Brain microvascular endothelial cell (primary cell): ENCODE measurements around the gene EXOC4.

Experiments used
- DNase-seq: peaks from one replicate; pipeline ENCODE4 v3.0.0-alpha.2; 2020
- H3K27ac ChIP-seq: fragments of 250-450 bp; sonication (Bioruptor Pico); 2 replicates; pipeline ENCODE4 v1.5.1; 2020; ENCODE audit warnings: mild to moderate bottlenecking, moderate library complexity
- H3K27me3 ChIP-seq: fragments of 250-450 bp; sonication (Bioruptor Pico); replicated peaks from 2 replicates; pipeline ENCODE4 v1.5.1; 2020; ENCODE audit warnings: mild to moderate bottlenecking
- H3K36me3 ChIP-seq: fragments of 250-450 bp; sonication (Bioruptor Pico); replicated peaks from 2 replicates; pipeline ENCODE4 v1.5.1; 2020; ENCODE audit warnings: mild to moderate bottlenecking
- H3K4me3 ChIP-seq: 2 replicates; pipeline ENCODE4 v1.5.1; 2011; ENCODE audit warnings: low read depth, mild to moderate bottlenecking, control low read depth, low read length, moderate library complexity
- in situ Hi-C: cut with HindIII; loops from 2 replicates; pipeline ENCODE4 v1.10.0; 2017; ENCODE audit warnings: low sequenced_read_pairs, low pct_ligation_motif_present
- TF ChIP-seq, protein P1 (sequence below): IDR thresholded peaks from 2 replicates; pipeline ENCODE4 v1.5.1; 2011; ENCODE audit warnings: low read depth, mild to moderate bottlenecking, moderate library complexity, low read length, control low read depth, inconsistent platforms; ENCODE audit errors: missing control alignments

Gene EXOC4

DNA sequence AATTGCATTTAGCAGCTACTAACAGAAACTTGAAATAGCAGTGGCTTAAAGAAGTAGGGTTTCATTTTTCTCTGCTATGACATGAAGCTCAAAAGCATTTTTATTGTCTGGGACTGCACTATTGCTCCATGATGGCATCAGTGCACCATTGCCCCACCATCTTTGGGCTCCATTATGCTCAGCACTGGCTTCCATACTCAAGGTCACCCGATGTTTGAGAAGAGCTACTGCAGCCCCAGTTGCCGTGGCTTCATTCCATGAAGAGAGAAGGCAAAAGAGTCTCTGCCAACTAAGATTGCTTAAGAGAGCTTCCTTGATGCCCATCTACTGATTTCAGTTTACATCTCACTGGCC, 682.1 kb downstream of the EXOC4 start:
- TF ChIP-seq, protein P1, sequence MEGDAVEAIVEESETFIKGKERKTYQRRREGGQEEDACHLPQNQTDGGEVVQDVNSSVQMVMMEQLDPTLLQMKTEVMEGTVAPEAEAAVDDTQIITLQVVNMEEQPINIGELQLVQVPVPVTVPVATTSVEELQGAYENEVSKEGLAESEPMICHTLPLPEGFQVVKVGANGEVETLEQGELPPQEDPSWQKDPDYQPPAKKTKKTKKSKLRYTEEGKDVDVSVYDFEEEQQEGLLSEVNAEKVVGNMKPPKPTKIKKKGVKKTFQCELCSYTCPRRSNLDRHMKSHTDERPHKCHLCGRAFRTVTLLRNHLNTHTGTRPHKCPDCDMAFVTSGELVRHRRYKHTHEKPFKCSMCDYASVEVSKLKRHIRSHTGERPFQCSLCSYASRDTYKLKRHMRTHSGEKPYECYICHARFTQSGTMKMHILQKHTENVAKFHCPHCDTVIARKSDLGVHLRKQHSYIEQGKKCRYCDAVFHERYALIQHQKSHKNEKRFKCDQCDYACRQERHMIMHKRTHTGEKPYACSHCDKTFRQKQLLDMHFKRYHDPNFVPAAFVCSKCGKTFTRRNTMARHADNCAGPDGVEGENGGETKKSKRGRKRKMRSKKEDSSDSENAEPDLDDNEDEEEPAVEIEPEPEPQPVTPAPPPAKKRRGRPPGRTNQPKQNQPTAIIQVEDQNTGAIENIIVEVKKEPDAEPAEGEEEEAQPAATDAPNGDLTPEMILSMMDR, result no peak
- Histone ChIP-seq H3K36me3 (no peaks in the 10 kb centered on the region), H3K27ac (no peak overlapping the region), H3K27me3 (no peaks in the 10 kb centered on the region), H3K4me3 (no peak overlapping the region)
- no peak for DNase-seq
- in situ Hi-C loops, result no loop called here

- no peak overlapping the region for H3K4me3 ChIP-seq
- H3K36me3 ChIP-seq, result no peaks in the 10 kb centered on the region
- DNase-seq, result peak; percentile 26
- no peaks in the 10 kb centered on the region for H3K27me3 ChIP-seq
- H3K27ac ChIP-seq, result no peak overlapping the region
- TF ChIP-seq, protein P1, result no peak
- in situ Hi-C loops, result no loop called here
These were observed 683.2 kb downstream of the EXOC4 start for GRCh38 chr7:133936074-133936473.

DNA sequence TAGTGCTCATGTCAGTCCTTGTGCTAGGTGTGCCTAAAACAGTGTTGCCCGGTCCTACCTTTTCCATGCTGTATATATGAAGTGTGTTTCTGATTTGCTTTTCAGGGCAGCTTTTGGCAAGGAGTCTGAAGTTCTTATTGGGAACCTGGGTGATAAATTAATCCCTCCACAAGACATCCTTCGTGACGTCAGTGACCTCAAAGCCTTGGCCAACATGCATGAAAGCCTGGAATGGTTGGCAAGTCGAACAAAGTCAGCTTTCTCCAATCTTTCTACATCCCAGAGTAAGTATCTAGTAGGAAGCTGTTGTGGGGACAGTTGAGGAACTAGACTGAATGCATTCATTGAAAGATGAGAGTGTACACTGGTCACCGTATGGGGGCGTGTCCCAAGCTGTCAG, 684.9 kb downstream of the EXOC4 start:
- Histone ChIP-seq H3K27ac (no peak overlapping the region), H3K36me3 (no peaks in the 10 kb centered on the region), H3K4me3 (no peak overlapping the region), H3K27me3 (no peaks in the 10 kb centered on the region)
- no peak for DNase-seq
- TF ChIP-seq, protein P1, result no peak
- in situ Hi-C loops, result no loop called here

- no peak overlapping the region for H3K27ac ChIP-seq
- TF ChIP-seq, protein P1, result no peak
- in situ Hi-C loops, result no loop called here
- H3K36me3 ChIP-seq, result no peaks in the 10 kb centered on the region
- H3K27me3 ChIP-seq, result no peaks in the 10 kb centered on the region
- H3K4me3 ChIP-seq, result no peak overlapping the region
- DNase-seq, result no peak
These were observed 687.5 kb downstream of the EXOC4 start for GRCh38 chr7:133940368-133940767.

GRCh38 chr7:133941496-133941895, 688.6 kb downstream of the EXOC4 start:
- Histone ChIP-seq H3K36me3 (no peaks in the 10 kb centered on the region), H3K27me3 (no peaks in the 10 kb centered on the region), H3K4me3 (no peak overlapping the region), H3K27ac (no peak overlapping the region)
- TF ChIP-seq, protein P1, result no peak
- peak; percentile 4 for DNase-seq
- in situ Hi-C loops, result no loop called here

- Histone ChIP-seq H3K36me3 (no peaks in the 10 kb centered on the region), H3K27me3 (no peaks in the 10 kb centered on the region), H3K27ac (no peak overlapping the region), H3K4me3 (no peak overlapping the region)
- peak; percentile 12 for DNase-seq
- TF ChIP-seq, protein P1, result no peak
- in situ Hi-C loops, result no loop called here
These were observed 692.6 kb downstream of the EXOC4 start for GRCh38 chr7:133945497-133945896.
